Measurements from ENCODE around the gene ADAMTS10. TPM values are rescaled to one million over a fixed set of nuclear protein-coding genes. Genes with fewer than 3 reads are reported as not detected.

ADAMTS10 gene
- total RNA-seq, 1 donor from 2014 or later, result 87.6 TPM

- DNase-seq, result peak; percentile 81
- peak overlapping the region; percentile 98 for H3K27ac Mint-ChIP-seq (ENCODE audit: unreplicated experiment)
- peaks cover 6% of the 10 kb centered on the region for H3K36me3 Mint-ChIP-seq (ENCODE audit: unreplicated experiment)
- TF ChIP-seq, protein P1, sequence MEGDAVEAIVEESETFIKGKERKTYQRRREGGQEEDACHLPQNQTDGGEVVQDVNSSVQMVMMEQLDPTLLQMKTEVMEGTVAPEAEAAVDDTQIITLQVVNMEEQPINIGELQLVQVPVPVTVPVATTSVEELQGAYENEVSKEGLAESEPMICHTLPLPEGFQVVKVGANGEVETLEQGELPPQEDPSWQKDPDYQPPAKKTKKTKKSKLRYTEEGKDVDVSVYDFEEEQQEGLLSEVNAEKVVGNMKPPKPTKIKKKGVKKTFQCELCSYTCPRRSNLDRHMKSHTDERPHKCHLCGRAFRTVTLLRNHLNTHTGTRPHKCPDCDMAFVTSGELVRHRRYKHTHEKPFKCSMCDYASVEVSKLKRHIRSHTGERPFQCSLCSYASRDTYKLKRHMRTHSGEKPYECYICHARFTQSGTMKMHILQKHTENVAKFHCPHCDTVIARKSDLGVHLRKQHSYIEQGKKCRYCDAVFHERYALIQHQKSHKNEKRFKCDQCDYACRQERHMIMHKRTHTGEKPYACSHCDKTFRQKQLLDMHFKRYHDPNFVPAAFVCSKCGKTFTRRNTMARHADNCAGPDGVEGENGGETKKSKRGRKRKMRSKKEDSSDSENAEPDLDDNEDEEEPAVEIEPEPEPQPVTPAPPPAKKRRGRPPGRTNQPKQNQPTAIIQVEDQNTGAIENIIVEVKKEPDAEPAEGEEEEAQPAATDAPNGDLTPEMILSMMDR (IDR thresholded peaks at IDR 0.05; ENCODE audit: partially characterized antibody, unreplicated experiment), result no peak
- H3K4me3 Mint-ChIP-seq (ENCODE audit: unreplicated experiment), result peak overlapping the region; percentile 98
- peaks cover 13% of the 10 kb centered on the region for H3K27me3 Mint-ChIP-seq (ENCODE audit: unreplicated experiment)
- peaks cover 22% of the 10 kb centered on the region for H3K9me3 Mint-ChIP-seq (ENCODE audit: unreplicated experiment)
- H3K4me1 Mint-ChIP-seq (ENCODE audit: low read depth, unreplicated experiment), result peaks cover 9% of the 10 kb centered on the region
These were observed 1.1 kb downstream of the ADAMTS10 start for GRCh38 chr19:8609279-8610040.

DNA sequence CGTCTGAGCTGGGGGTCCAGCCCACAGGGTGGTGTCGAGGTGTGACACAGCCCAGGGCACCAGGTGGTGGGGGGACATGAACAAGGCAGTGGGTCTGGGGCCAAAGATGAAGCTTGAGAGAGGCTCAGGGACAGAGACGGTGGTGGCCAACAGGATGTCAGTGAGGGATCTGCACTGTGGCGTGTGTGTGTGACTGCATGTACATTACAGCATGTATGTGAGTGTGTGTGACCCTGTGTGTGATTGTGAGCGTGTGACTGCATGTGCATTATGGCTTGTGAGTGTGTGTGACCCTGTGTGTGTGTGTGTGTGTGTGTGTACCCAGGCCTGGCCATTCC lies 1.6 kb downstream of the ADAMTS10 start:
- Mint-ChIP-seq H3K27me3 (ENCODE audit: unreplicated experiment) (peaks cover 13% of the 10 kb centered on the region), H3K9me3 (ENCODE audit: unreplicated experiment) (peaks cover 22% of the 10 kb centered on the region), H3K4me1 (ENCODE audit: low read depth, unreplicated experiment) (peaks cover 9% of the 10 kb centered on the region), H3K36me3 (ENCODE audit: unreplicated experiment) (peaks cover 6% of the 10 kb centered on the region), H3K4me3 (ENCODE audit: unreplicated experiment) (peak overlapping the region; percentile 93), H3K27ac (ENCODE audit: unreplicated experiment) (peak overlapping the region; percentile 86)
- TF ChIP-seq, protein P1 (IDR thresholded peaks at IDR 0.05; ENCODE audit: partially characterized antibody, unreplicated experiment), result no peak
- no peak for DNase-seq

GRCh38 chr19:8607386-8607785 lies 3.1 kb downstream of the ADAMTS10 start:
- peaks cover 13% of the 10 kb centered on the region for H3K27me3 Mint-ChIP-seq (ENCODE audit: unreplicated experiment)
- no peak overlapping the region for H3K27ac Mint-ChIP-seq (ENCODE audit: unreplicated experiment)
- no peak overlapping the region for H3K4me3 Mint-ChIP-seq (ENCODE audit: unreplicated experiment)
- H3K4me1 Mint-ChIP-seq (ENCODE audit: low read depth, unreplicated experiment), result peaks cover 9% of the 10 kb centered on the region
- peaks cover 12% of the 10 kb centered on the region for H3K36me3 Mint-ChIP-seq (ENCODE audit: unreplicated experiment)
- TF ChIP-seq, protein P1 (IDR thresholded peaks at IDR 0.05; ENCODE audit: partially characterized antibody, unreplicated experiment), result no peak
- H3K9me3 Mint-ChIP-seq (ENCODE audit: unreplicated experiment), result peaks cover 16% of the 10 kb centered on the region
- no peak for DNase-seq

DNA sequence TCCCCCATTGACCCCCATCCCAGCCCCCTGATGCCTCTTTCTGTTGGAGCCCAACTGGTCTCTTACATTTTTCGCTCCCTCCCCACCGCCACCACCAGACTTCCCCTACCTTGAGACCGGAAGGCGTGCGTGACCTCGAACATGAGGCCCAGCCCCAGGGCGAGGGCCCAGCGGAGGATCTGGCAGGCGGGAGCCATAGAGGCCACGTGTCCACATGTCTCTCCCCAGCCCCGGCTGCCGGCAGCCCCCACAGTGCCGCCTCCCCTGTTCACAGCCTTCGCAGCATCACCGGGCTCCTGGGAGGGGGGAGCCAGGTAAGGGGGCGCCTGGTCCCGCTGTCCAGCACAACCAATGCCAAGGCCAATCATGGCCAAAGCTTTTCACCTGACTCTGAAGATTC lies 5.0 kb downstream of the ADAMTS10 start:
- peaks cover 12% of the 10 kb centered on the region for H3K36me3 Mint-ChIP-seq (ENCODE audit: unreplicated experiment)
- peaks cover 13% of the 10 kb centered on the region for H3K27me3 Mint-ChIP-seq (ENCODE audit: unreplicated experiment)
- H3K27ac Mint-ChIP-seq (ENCODE audit: unreplicated experiment), result no peak overlapping the region
- H3K4me1 Mint-ChIP-seq (ENCODE audit: low read depth, unreplicated experiment), result peaks cover 9% of the 10 kb centered on the region
- TF ChIP-seq, protein P1 (IDR thresholded peaks at IDR 0.05; ENCODE audit: partially characterized antibody, unreplicated experiment), result no peak
- DNase-seq, result no peak
- H3K9me3 Mint-ChIP-seq (ENCODE audit: unreplicated experiment), result peaks cover 13% of the 10 kb centered on the region
- no peak overlapping the region for H3K4me3 Mint-ChIP-seq (ENCODE audit: unreplicated experiment)

DNA sequence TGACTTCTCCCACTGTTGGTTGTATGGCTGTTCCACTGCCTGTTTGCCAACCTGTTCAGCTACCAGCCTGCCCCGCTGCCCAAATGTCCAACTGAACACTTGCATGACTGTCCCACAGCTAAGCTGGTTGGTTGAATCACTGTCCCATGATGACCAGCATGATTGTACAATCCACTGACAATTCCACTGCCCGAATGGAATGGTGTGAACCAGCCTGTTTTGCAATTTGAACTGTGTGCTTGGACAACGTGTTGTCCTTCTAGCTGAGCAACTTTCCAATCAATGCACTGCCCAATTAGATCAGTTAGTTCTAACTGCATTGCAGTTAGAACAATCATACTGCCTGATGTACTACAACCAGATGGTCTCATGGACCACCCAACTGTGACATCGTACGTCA lies 8.7 kb downstream of the ADAMTS10 start:
- no peaks in the 10 kb centered on the region for H3K4me1 Mint-ChIP-seq (ENCODE audit: low read depth, unreplicated experiment)
- peaks cover 5% of the 10 kb centered on the region for H3K36me3 Mint-ChIP-seq (ENCODE audit: unreplicated experiment)
- no peak for DNase-seq
- peak overlapping the region; percentile 46 for H3K27ac Mint-ChIP-seq (ENCODE audit: unreplicated experiment)
- H3K27me3 Mint-ChIP-seq (ENCODE audit: unreplicated experiment), result peaks cover 3% of the 10 kb centered on the region
- H3K4me3 Mint-ChIP-seq (ENCODE audit: unreplicated experiment), result no peak overlapping the region
- peaks cover 6% of the 10 kb centered on the region for H3K9me3 Mint-ChIP-seq (ENCODE audit: unreplicated experiment)
- TF ChIP-seq, protein P1 (IDR thresholded peaks at IDR 0.05; ENCODE audit: partially characterized antibody, unreplicated experiment), result no peak
